Left renal pelvis (tissue), 4 donors: Measurements from ENCODE around the gene MRPL19. TPM values are rescaled to one million over a fixed set of nuclear protein-coding genes. Genes with fewer than 3 reads are reported as not detected.
A peak's percentile ranks its signal among the peaks of the same experiment; 100 is the strongest.

ENCODE experiments used
- DNase-seq, 4 donors: peaks; one replicate each; pipeline ENCODE4 v3.0.0-alpha.2; 2013; ENCODE audit warnings: low read depth in 4 of 4, low spot score in 3 of 4
- polyA plus RNA-seq, 4 donors: library from polyadenylated mRNA; unstranded; fragments of 120-200 nt; gene quantifications; one replicate each; pipeline ENCODE4 v1.2.1, GENCODE V29; 2013; ENCODE audit not compliant: insufficient read length in 4 of 4

The MRPL19 gene
- polyA plus RNA-seq, result 10 to 100 TPM; 44.6 to 76.9 (median 72.3) TPM

GRCh38 chr2:75646583-75647425 lies at the start of gene MRPL19:
TSS of gene MRPL19 (plus strand) at chr2:75646783. CDS start at chr2:75646808, 25 bp downstream.
- DNase-seq, result peak; percentile 78 to 90 (median 80)

DNA sequence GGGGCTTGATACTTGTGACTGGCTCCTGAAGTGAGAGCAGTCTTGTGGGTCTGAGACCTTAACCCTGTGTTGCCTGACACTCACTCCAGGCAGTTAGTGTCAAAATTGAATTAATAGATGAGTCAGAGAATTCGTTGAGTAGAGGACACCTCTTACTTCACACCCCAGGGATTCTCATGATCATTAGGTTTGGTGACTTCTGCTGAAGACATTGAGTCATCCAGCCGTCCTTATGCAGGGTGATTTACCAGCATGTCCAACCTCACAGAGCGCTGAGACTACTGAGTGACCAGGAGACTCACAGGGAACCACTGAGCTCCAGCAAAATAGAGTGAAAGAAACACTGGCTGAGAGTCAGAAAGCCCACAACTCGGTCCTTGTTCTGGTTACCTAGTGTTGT lies 49.8 kb upstream of the MRPL19 start:
- no peak for DNase-seq

DNA sequence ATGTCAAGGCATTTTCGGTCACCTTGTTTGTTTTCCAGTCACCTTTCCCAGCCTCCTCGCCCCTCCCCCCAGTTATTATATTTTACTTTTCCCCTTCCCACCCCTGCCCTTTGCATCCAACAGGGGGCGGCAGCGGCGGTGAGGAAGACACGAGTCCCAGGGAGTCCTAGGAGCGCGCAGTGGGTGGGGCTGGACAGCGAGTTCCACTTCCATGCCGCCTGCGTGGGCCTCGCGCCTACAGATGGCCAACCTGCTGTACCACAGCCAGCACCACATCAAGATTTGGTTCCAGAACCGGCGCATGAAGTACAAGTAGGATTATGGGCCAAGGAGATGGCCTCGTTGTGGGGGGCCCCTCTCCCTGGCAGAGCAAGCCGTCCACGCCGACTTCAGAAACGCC lies 48.6 kb upstream of the MRPL19 start:
- no peak for DNase-seq

GRCh38 chr2:75598589-75599155 lies 47.9 kb upstream of the MRPL19 start:
- no peak for DNase-seq

DNA sequence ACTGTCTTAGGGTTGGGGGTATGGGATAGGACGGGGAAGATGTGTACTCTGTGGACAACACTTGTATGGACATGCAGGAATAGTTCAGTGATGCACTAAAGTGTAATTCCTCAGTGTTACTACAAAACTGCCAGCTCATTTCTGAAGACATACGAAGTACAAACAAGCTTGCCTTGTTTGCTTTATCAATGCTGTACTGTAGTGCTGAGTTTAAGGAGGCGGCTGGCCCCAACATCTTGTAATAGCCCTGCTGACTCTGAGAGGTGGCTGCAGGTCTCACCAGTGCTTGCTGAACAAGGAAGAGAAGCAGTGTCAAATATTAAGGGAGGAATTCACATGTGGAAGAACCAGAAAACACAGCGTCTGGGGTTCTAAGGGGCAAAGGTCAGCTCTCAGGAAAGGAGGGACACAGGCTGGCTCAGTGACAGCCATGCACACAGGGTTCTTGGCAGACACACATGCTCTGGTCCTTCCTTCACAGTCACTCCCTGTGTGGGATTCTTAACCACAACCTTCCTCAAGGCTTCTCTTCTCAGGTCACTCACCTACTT lies 46.0 kb upstream of the MRPL19 start:
- DNase-seq, result no peak

DNA sequence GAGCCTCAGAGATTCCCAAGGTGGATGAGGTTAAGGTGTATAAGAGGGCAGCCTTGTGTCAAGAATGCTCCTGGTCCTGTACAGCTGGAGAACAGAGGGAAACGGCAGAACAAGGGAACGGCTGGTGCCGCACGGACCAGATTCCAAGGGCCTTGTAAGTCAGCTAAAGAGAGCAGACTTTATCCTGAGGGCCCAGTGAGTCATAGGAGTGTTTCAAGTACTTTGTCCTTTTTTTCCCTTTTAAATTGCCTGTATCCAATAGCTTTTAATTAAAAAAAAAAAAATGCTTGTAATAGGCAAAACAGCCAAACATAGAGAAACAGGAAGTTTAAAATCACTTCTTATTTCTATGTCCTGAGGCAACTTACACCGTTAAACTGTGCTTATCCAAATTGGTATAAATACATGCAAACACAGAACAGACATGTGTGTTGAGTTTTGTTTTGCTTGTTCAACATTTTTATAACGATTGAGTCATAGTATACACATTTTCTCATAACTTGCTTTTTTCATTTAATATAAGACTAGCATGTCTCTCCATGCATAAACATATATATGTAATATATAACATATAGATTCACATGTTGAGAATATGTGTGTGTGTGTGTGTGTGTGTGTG lies 43.8 kb upstream of the MRPL19 start:
- DNase-seq, result no peak

DNA sequence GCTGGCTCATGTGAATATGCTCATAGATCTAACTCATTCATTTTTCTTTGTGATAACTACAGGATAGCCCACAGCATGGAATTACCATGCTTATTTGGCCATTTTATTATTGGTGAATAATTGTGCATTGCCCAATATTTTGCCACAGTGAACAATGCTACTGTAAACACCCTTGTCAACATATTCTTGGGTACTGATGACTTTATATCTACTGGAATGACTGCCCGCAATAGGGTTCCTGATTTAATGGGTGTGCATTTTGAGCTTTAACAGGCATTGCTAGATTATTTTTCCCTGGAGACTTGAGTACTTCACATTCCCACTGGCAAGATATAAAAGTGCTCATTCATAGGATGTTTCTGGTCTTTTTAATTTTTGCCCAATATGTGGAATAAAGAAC lies 43.1 kb upstream of the MRPL19 start:
- DNase-seq, result no peak

GRCh38 chr2:75604484-75604883 lies 42.1 kb upstream of the MRPL19 start:
- no peak for DNase-seq

DNA sequence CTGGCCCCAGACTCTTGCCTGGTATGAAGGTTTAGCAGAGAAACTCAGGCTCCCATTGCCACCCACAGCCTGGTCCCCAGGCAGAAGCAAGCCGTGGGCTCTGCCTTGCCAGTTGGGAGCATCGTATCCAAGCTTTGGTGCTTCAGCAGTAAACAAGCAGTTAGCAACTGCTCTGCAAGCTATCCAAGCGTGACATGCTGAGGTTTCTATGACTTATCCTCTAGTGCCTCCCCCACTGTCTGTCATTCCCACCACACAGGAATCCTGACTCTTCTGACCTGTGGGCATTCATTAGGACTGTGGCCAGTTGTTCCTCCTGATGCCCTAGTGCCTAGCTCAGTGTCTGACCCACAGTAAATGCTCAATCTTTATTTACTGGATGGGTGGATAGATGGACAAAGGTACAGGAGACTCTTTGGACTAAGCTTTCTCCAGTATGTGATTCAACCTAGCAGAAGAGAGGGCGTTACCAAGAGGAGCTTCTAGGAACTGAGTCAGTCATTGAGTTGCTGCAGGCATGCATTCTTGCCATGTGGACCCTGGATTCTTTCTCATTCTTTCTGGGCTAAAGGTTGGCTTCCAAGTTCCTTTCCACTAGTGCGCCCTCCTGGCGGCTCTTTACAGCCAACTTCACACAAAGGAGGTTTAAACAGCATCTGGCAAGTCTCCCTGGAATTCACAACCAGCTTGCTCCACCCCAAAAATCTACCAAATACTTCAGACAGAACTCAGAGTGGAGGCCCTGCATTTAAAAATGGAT lies 40.6 kb upstream of the MRPL19 start:
- no peak for DNase-seq

DNA sequence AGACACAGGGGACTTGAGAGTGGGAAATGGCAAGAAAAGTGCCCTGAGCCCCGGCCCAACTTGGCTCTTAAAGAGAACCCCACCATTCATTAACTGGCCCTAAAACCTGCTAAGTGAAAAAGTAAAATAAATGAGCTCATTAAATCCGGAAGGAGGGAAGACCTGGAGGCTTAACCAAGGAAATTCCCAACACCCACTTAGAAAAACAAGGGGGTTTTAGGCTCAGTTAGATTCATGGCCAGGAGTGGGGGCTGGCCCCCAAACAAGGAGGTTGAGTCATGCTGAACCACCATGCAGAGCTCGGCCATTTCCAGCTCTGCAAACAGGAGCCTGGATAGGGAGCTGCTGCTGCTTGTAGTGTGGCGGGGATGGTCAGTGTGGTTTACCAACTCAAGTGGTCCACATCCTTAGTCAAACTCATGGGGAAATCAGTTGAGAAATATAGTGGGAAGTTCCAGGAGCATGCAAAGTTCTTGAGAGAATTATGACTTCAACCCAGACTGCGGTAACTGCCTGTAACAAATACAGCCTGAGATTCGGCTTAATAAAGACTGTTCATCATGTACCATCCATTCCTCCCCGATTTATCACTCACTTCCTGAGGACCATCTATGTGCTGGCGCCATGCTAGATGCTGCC lies 39.7 kb upstream of the MRPL19 start:
- no peak for DNase-seq

DNA sequence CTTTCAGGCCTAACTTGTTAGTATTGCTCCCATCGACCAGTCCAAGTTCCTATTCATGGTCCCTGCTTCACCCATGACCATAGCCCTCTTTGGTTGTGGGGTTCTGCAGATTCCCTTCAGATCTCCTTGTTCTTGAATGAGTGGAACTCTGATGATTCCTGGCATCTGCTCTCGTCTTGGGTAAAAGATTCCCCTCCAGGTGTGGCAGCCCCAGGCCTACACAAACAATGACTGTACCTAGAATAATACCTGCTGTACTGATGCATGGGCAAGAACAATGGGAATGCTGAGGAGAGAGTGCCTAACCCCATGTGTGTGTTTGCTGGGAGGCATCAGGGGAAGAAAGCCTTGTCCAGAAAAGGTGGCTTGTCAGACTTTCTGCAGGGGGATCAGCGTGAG lies 39.2 kb upstream of the MRPL19 start:
- no peak for DNase-seq

DNA sequence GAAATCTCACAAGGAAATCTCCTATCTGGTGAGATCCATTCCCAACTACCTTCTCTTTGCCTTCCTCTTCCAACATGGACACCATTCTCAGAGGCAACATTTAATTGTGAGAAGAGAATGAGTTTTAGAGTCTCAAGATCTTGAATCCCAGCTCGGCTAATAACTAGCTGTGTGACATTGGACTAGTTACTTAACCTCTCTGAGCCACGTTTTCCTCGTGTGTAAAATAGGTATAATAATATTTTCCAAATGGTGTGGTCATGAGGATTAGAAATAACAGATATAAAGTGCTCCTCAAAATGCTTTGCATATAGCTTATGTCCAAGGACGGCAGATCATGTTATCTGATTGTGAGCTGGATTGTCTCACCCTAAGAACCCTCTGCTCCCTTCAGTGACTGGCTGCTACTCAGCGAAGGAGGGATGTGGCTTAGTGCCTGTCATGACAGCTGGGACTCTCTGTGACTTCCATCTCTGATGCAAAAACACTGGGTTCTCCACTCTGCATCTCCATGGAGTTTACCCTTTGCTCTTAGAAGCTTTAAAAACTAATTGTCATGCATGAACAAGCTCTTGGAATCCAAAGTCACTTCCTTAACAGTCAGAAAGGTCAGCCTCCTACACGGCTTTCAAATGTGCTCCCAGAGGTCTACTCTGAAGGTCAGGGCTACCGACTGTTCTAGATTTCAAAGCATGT lies 38.4 kb upstream of the MRPL19 start:
- no peak for DNase-seq

DNA sequence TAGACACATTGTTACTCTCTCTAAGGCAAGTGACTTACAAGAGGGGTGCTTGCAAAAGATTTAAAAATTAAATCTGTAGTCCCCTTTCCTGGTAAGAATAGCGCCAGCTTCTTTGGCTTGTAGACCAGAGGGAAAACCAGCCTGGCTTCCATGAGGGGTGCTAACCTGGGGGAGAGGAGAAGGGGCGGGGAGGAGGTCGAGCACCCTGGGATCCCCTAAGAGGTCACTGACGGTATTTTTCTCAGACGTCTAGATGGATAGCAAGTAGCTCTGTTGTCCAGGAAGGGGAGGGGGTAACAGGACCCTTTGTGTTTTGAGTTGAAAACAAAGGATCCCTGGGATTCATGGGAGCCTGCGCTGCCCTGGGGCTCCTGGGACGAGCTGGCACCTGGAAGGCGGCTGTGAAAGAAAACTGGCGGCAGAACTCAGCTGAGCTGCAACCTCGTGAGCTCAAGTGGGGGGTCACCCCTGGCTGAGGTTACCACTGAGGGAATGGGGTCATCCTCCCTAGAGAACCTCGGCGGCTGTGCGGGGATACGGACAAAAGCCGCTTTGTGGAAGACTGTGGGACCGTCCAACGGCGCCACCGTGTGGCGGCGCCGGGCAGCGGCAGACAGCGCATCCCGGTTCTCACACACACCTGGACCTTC lies 37.8 kb upstream of the MRPL19 start:
- no peak for DNase-seq

GRCh38 chr2:75609334-75609689 lies 37.3 kb upstream of the MRPL19 start:
- DNase-seq, result no peak

GRCh38 chr2:75609937-75610508 lies 36.6 kb upstream of the MRPL19 start:
- DNase-seq, result no peak

DNA sequence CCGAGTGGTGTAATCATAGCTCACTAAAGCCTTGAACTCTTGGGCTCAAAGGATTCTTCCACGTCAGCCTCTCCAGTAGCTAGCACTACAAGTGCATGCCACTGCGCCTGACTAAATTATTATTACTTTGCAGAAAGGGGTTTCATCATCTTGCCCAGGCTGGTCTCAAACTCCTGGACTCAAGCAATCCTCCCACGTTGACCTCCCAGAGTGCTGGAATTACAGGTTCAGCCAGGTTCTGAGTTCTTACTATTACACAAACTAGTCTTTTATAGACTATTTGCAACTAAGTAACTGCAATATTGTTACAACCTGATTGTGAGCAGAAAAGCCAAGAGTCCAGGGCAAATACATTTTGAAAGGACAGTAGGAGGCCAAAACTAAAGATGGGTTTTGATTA lies 35.9 kb upstream of the MRPL19 start:
- no peak for DNase-seq

DNA sequence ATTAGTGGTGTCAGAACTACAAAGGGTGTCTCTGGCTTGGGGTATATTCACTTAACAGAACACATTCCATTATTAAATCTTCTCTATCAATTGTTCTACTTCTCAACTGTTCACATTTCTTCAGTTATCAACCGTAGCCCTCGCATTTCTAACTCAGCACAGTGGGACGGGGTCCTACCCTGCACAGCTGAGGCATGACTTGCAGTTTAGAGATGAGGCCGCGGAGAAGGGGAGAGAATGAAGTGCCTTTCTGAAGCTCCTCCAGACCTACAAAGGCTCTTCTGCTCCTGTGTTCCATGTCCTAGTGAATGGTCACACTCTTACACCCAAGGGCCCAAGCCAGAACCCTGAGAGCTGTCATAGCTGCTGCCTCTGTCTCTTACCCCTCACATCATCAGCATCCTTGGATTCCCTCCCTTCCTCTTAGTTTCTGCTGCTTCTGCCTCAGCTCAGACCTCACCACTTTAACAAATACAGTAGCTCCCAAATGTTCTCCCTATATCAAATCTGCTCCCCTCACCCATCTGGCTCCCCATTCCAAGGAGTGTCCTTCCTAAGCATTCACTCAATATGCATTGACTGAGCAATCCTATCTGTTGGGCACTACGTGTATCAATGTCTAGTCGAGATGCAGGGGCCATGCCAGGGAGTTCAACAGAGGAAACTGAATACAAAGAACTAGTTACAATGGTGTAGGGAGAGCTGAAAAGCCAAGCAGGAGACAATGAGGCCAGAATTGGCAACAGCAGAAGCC lies 34.3 kb upstream of the MRPL19 start:
- no peak for DNase-seq

- no peak for DNase-seq
These were observed 33.7 kb upstream of the MRPL19 start for GRCh38 chr2:75612862-75613243.
